ENCODE data around the gene TNS3.
A peak's percentile ranks its signal among the peaks of the same experiment; 100 is the strongest.

The TNS3 gene

DNA sequence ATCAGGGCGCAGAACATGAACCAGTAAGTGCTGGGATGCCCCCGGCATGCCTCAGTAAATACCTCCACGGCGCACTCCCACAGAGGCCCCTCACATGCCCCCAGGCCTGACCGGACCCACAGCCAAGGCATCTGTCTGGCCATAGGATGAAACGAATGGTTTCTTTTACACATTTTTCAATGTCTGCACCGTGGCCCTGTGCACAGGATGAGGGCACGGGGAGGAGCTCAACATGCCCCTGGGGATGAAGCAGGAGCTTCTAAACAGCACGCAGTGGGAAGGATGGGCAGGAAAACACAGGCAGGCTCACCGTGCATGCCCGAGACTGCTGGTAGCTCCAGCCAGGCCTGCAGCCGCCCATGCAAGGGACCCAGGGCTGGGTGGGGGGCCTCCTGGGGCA lies 283.3 kb downstream of the TNS3 start:
- H3K27ac Mint-ChIP-seq, result no peak overlapping the region
- H3K9me3 Mint-ChIP-seq, result no peaks in the 10 kb centered on the region
- no peaks in the 10 kb centered on the region for H3K4me1 Mint-ChIP-seq (ENCODE audit: low read depth)
- H3K27me3 Mint-ChIP-seq, result no peaks in the 10 kb centered on the region
- no peak for DNase-seq
- no peak overlapping the region for H3K4me3 Mint-ChIP-seq
- no peaks in the 10 kb centered on the region for H3K36me3 Mint-ChIP-seq (ENCODE audit: low read depth)

DNA sequence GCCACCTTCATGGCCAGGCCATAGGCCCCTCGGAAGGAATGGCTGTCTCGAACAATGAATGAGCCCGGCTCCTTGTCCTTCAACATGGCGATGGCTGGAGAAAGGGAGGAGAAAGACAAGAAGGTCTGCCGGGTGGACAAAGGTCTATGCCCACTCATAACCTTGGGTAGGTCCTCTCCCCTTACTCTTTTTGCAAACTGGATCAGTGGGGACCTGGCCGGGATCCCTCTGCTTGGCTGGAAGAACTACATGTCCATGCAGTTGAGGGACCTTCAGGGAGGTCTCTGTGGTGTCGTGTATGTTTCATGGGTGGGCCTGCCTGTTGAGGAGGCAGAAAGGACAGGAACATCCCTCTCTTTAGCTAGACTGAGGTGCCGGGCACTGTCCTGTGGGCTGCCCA lies 284.8 kb downstream of the TNS3 start:
- Mint-ChIP-seq H3K27me3 (no peaks in the 10 kb centered on the region), H3K27ac (no peak overlapping the region), H3K36me3 (ENCODE audit: low read depth) (no peaks in the 10 kb centered on the region)

DNA sequence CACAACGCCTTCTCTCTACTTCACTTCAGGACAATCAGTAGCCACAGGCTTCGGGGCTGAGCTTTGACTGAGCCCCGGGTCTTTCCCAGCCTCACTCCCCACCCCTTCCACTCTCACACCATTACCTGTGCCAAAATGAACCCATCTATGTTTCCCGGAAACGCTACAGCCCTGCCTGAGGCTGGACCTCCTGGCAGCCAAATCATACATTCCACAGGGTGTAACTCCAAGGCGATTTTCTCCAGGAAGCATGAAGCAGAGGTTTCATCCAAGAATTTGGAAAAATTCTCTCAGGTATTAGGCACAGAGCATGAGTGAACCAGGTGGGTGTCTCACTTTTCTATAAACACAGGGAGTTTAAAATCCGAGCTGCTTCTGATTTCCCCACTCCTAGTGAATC lies 286.3 kb downstream of the TNS3 start:
- Mint-ChIP-seq H3K4me1 (ENCODE audit: low read depth) (peaks cover 14% of the 10 kb centered on the region), H3K9me3 (no peaks in the 10 kb centered on the region), H3K36me3 (ENCODE audit: low read depth) (no peaks in the 10 kb centered on the region), H3K27me3 (no peaks in the 10 kb centered on the region), H3K4me3 (no peak overlapping the region), H3K27ac (no peak overlapping the region)
- no peak for DNase-seq

More for the DNA sequence above, 284.8 kb downstream of the TNS3 start:
- Mint-ChIP-seq H3K4me3 (no peak overlapping the region), H3K9me3 (no peaks in the 10 kb centered on the region), H3K4me1 (ENCODE audit: low read depth) (no peaks in the 10 kb centered on the region)
- DNase-seq, result no peak

DNA sequence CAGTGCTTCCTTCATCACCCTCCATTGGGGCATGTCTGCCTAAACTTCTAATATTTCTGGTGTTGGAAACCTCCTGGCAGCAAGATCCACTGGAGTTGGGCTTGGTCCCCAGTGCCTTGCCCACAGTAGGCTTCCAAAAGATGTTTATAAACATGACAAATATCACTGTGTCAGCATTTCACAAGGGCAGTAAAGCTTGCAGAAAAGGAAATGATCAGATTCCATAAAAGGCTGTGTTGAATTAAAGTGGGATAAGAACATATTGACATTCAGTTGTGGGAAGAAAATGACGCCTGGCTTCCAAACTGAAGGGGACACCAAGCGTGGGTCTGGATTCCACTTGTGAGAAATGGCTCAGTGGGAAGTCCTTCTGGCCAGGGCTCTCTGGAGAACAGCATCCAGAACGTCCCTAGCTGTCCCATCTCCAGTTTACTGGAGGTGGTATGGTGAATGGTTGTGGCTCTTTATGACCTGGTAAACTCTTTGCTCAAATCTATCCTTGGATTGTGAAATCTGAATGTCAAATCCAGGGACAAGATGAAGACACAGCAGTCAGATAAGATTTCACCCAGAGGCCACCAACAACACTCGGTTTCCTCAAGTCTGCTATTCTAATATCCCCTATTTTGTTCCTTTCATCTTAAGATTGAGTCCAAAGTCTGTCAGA lies 287.2 kb downstream of the TNS3 start:
- no peak for DNase-seq
- H3K4me3 Mint-ChIP-seq, result no peak overlapping the region
- H3K27me3 Mint-ChIP-seq, result no peaks in the 10 kb centered on the region
- H3K4me1 Mint-ChIP-seq (ENCODE audit: low read depth), result peaks cover 18% of the 10 kb centered on the region
- no peaks in the 10 kb centered on the region for H3K9me3 Mint-ChIP-seq
- no peaks in the 10 kb centered on the region for H3K36me3 Mint-ChIP-seq (ENCODE audit: low read depth)
- H3K27ac Mint-ChIP-seq, result no peak overlapping the region

DNA sequence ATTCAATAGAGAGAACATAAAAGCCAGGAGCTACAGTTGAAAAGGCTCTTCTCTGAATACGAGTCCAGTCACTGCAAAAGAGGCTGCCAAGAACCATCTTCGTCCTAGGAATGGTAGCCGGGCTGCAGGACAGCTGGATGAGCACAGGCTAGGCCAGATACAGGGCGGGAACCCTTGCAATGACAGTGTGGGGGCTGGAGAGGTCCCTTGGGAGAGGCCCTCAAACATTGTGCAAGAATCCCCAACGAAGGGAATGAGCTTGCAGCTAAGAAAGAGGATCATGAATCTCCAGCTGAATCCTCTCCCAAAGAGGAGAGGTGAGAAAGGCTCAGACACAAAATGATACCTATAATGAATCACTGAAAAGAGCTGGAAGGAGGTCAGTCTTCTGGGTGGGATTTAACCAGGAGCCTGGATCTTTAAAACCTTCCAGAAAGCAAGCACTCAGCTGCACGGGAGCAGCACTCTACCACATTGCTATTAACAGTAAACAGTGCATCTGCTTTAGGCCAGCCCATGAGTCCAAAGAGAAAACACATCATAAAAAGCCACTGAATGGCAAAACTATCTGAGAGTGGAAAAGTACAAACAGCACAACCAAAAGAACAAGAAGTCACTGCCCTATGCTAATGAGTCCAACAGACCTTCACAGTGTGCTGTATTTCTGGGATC lies 287.9 kb downstream of the TNS3 start:
- no peak for DNase-seq
- no peaks in the 10 kb centered on the region for H3K9me3 Mint-ChIP-seq
- no peak overlapping the region for H3K27ac Mint-ChIP-seq
- no peaks in the 10 kb centered on the region for H3K36me3 Mint-ChIP-seq (ENCODE audit: low read depth)
- H3K4me1 Mint-ChIP-seq (ENCODE audit: low read depth), result peaks cover 19% of the 10 kb centered on the region
- H3K27me3 Mint-ChIP-seq, result no peaks in the 10 kb centered on the region
- no peak overlapping the region for H3K4me3 Mint-ChIP-seq

DNA sequence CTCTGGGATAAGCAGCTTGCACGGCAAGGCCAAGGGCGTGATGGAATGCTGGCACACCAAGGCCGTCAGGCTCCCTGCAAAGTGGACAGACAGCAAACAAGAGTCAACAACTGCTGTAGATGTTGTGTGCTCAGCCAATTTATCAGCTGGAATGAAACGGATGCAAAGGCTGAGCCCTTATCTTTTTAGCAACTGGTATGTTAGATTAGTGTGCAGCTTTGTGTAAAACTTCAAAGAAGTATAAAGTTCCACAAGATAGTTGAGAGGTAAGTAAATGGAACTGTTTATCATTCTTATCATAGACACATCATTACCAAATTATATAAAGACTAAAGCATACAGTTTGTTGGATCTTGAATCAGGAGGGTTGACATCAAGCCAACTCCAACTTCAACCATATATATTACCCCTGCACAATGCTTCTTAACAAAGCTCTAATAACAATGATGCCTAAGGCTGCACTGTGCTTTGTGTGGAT lies 289.0 kb downstream of the TNS3 start:
- Mint-ChIP-seq H3K9me3 (no peaks in the 10 kb centered on the region), H3K27me3 (no peaks in the 10 kb centered on the region), H3K4me1 (ENCODE audit: low read depth) (peaks cover 19% of the 10 kb centered on the region), H3K27ac (no peak overlapping the region), H3K36me3 (ENCODE audit: low read depth) (no peaks in the 10 kb centered on the region), H3K4me3 (no peak overlapping the region)
- no peak for DNase-seq

DNA sequence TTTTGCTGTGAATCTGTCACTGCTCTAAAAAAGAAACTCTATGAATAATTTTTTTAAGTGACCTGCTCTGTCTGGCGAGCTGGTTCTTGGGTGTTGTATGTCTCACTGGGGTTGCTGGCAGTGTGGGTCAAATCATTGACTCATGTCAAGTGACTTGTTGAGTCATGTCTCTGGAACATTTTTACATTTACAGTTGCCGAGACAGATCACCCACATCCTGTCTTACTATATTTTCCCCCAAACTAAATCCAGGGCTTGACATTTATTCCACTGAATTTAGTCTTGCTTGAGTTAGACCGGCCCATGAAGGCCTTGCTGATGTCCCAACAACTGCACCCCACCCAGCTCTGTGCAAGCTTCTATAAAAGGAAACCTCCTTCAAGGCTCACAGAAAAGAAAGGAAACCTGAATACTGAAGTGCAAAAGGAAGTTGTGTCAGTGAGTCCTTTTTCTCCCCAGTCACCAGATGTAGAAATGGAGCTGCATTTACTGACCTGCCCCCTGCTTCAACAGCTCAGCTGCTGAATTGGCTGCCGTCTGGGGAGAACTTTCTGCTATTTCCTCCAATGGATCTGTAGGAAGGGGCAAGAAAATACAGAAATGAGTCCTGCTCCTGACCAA lies 290.3 kb downstream of the TNS3 start:
- DNase-seq, result no peak
- peaks cover 19% of the 10 kb centered on the region for H3K4me1 Mint-ChIP-seq (ENCODE audit: low read depth)
- H3K27ac Mint-ChIP-seq, result peak overlapping the region; percentile 87
- no peaks in the 10 kb centered on the region for H3K36me3 Mint-ChIP-seq (ENCODE audit: low read depth)
- no peaks in the 10 kb centered on the region for H3K27me3 Mint-ChIP-seq
- no peaks in the 10 kb centered on the region for H3K9me3 Mint-ChIP-seq
- no peak overlapping the region for H3K4me3 Mint-ChIP-seq

DNA sequence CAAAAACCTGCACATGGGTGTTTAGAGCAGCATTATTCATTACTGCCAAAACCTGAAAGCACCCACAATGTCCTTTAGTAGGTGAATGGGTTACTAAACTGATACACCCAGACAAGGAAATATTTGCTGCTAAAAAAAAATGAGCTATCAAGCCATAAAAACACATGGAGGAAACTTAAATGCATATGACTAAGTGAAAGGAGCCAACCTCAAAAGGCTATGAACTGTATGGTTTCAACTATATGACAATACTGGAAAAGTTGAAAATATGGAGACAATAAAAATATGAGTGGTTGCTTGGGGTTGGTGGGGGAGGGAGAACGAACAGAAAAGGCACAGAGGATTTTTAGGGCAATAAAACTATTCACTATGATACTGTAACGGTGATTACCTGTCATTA lies 291.0 kb downstream of the TNS3 start:
- DNase-seq, result no peak
- Mint-ChIP-seq H3K4me1 (ENCODE audit: low read depth) (peaks cover 19% of the 10 kb centered on the region), H3K27ac (peak overlapping the region; percentile 87), H3K36me3 (ENCODE audit: low read depth) (no peaks in the 10 kb centered on the region), H3K9me3 (no peaks in the 10 kb centered on the region), H3K4me3 (no peak overlapping the region), H3K27me3 (no peaks in the 10 kb centered on the region)

DNA sequence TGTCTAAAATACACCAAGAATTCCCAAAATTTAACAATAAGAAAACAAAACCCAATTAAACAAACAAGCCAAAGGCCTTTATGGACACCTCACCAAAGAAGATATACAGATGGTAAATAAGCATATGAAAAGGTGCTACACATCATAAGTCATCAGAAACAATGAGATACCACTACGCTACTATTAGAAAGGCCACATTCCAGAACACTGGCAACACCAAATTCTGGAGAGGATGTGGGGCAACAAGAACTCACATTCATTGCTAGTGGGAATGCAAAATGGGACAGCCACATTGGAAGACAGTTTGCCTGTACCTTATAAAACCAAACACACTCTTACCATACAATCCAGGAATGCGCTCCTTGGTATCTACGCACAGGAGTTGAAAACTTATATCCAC lies 291.4 kb downstream of the TNS3 start:
- H3K4me3 Mint-ChIP-seq, result no peak overlapping the region
- no peaks in the 10 kb centered on the region for H3K27me3 Mint-ChIP-seq
- H3K9me3 Mint-ChIP-seq, result no peaks in the 10 kb centered on the region
- H3K36me3 Mint-ChIP-seq (ENCODE audit: low read depth), result no peaks in the 10 kb centered on the region
- DNase-seq, result no peak
- peak overlapping the region; percentile 87 for H3K27ac Mint-ChIP-seq
- H3K4me1 Mint-ChIP-seq (ENCODE audit: low read depth), result peaks cover 19% of the 10 kb centered on the region

DNA sequence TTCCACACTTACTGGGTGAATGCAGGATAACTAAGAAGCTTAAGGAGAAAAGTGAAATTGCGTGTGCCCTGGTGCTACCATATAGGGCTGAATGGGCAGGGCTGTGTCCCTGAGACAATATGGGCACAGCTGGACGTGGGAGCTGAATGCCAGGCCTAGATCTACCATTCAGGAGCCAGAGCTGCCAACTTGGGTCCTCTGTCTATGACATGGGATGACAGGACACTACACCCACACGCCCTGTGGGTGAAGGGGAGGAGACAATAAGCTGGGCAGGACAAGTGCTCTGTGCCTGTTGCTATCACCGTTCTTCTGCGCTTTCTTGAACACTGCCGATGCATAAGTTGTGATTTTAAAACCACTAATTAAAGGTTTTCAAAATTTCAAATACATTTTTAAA lies 293.9 kb downstream of the TNS3 start:
- H3K27ac Mint-ChIP-seq, result no peak overlapping the region
- H3K27me3 Mint-ChIP-seq, result no peaks in the 10 kb centered on the region
- peaks cover 3% of the 10 kb centered on the region for H3K9me3 Mint-ChIP-seq
- no peaks in the 10 kb centered on the region for H3K36me3 Mint-ChIP-seq (ENCODE audit: low read depth)
- no peak for DNase-seq
- H3K4me3 Mint-ChIP-seq, result no peak overlapping the region
- H3K4me1 Mint-ChIP-seq (ENCODE audit: low read depth), result peaks cover 19% of the 10 kb centered on the region

DNA sequence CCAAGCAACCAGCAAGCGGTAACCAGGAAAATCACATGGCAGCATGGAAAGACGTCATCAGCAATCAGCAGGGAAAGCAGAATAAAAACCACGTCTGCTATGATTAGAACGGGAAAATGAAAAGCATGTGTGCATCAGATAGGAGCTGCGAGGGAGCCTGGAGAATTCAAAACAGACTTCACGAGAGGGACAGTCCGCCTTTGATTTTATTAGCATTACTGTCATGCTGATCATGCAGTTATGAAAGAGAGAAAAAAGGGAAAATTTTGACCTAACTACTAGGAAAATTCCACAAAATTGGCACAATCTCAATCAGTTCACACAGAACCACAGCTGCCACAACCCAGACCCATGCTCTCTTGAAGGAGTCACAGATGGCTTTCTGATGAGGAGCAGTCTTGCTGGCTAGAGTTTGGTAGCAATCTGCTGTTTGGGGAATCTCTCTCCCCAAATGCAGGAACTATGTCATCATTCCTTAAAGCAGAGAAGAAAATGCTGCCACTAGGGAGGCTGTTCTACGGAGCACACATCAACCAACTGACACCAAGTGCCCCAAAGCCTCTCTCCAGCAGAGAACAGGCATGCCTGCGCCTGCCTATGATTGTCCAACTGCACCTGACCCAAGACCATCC lies 295.9 kb downstream of the TNS3 start:
- Mint-ChIP-seq H3K4me3 (no peak overlapping the region), H3K9me3 (peaks cover 3% of the 10 kb centered on the region), H3K27ac (no peak overlapping the region), H3K36me3 (ENCODE audit: low read depth) (no peaks in the 10 kb centered on the region), H3K27me3 (no peaks in the 10 kb centered on the region), H3K4me1 (ENCODE audit: low read depth) (peaks cover 9% of the 10 kb centered on the region)
- no peak for DNase-seq

DNA sequence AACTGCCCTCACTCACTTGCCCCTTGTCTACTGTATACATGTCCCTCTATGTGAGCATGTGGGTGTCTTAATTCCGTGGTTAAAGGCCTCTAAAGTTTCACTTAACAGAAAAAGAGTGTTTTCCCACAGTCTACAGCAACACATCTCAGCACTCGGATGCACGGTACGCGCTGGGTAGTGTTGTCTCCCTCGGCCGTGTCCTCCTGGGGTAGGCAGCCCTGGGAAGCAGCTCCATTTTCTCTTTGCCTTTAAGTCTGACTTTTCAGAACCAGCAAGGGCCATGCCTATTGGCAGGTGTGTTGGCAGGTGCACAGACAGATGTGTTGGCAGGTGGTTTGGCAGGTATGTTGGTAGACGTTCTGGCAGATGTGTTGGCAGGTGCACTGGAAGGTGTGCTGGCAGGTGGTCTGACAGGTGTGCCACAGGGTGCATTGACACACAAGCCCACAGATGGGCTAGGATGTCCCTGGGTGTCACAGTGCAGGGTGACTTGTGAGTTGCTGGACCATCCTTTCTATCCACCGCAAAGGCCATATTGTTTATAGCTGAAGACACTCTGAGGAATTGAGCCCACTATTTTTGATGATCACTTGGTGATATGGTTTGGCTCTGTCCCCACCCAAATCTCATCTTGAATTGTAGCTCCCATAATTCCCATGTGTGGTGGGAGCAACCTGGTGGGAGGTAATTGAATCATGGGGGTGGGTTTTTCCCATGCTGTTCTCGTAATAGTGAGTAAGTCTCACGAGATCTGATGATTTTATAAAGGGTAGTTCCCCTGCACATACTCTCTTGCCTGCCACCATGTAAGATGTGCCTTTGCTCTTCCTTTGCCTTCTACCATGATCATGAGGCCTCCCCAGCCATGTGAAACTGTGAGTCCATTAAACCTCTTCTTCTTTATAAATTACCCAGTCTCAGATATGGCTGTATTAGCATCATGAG lies 296.9 kb downstream of the TNS3 start:
- peaks cover 3% of the 10 kb centered on the region for H3K9me3 Mint-ChIP-seq
- H3K27me3 Mint-ChIP-seq, result no peaks in the 10 kb centered on the region
- peaks cover 1% of the 10 kb centered on the region for H3K4me1 Mint-ChIP-seq (ENCODE audit: low read depth)
- no peaks in the 10 kb centered on the region for H3K36me3 Mint-ChIP-seq (ENCODE audit: low read depth)
- no peak for DNase-seq
- H3K4me3 Mint-ChIP-seq, result no peak overlapping the region
- H3K27ac Mint-ChIP-seq, result no peak overlapping the region

DNA sequence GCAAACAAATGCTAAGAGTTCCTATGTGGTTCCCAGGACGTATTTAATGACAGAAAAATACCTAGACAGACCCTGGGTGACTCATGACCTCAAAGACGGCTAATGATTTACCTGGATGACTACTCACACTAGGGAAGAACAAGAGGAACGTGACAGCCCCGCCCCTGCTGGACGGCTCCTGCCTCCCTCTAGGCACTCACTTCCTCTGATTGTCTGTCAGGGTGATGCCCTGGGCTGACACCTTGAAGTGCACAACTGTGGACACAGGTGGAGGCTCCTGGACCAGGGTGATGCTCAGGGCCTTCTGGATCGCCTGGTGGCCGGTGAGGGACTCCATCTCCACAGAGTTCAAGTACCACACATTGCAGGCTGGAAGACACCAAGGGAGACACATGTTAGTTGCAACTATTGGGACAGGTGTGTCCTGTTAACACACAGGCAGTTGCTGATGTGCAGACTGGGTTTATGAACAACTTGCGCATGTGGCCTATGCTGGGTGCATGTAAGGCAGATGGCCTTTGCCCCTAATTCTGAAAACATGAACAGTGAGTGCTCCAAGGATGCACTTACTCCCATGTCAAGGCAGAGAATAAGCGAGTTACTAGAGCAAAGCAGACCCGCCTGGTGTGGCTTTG lies 298.3 kb downstream of the TNS3 start:
- no peaks in the 10 kb centered on the region for H3K36me3 Mint-ChIP-seq (ENCODE audit: low read depth)

More for the DNA sequence above, 298.3 kb downstream of the TNS3 start:
- no peak overlapping the region for H3K4me3 Mint-ChIP-seq
- H3K27me3 Mint-ChIP-seq, result no peaks in the 10 kb centered on the region
- no peak overlapping the region for H3K27ac Mint-ChIP-seq
- peaks cover 3% of the 10 kb centered on the region for H3K9me3 Mint-ChIP-seq
- DNase-seq, result no peak
- no peaks in the 10 kb centered on the region for H3K4me1 Mint-ChIP-seq (ENCODE audit: low read depth)

Data from activated T-cell treated with anti-CD3 and anti-CD28 coated beads, Interleukin-2, amount 50 U/mL, for 24 hours (primary cell).